H1 (cell line): ENCODE measurements around the gene DENND10. TPM values are rescaled to one million over a fixed set of nuclear protein-coding genes. Genes with fewer than 3 reads are reported as not detected.

Source experiments
- CTCF ChIA-PET: fragments of 300-600 bp; sonication (Branson Sonifier 250); formaldehyde crosslinking; loops from one replicate; lab custom pipeline; 2021; ENCODE audit not compliant: partially characterized antibody; lab: Charles Lee
- POLR2A ChIA-PET: fragments of 300-600 bp; sonication (Branson Sonifier 250); formaldehyde crosslinking; loops from one replicate; lab custom pipeline; 2021; ENCODE audit warnings: inconsistent platforms; ENCODE audit not compliant: partially characterized antibody; lab: Charles Lee
- DNase-seq, 2 experiments: peaks; one replicate each; pipeline versions ENCODE4 v3.0.0 to v3.0.0-alpha.2; 2010 to 2022; ENCODE audit warnings: low spot score in 2 of 2, low read depth in 1 of 2, mixed read lengths in 1 of 2
- FAIRE-seq: peaks from 2 replicates; lab custom pipeline; 2011; peaks lifted over from hg19 to GRCh38; lab: Jason Lieb, UNC
- H2AFZ ChIP-seq: 2 replicates; pipeline ENCODE4 v1.8.1; 2012; ENCODE audit warnings: low read length, inconsistent platforms
- H2AK5ac ChIP-seq: 2 replicates; pipeline ENCODE4 v1.6.1; 2013; ENCODE audit warnings: low read depth, low read length
- H2BK120ac ChIP-seq: replicated peaks from 2 replicates; pipeline ENCODE3; 2013; ENCODE audit warnings: low read depth, low read length, inconsistent platforms
- H2BK12ac ChIP-seq: 2 replicates; pipeline ENCODE4 v1.6.1; 2013; ENCODE audit warnings: low read depth, low read length
- H2BK15ac ChIP-seq: 2 replicates; pipeline ENCODE4 v1.6.1; 2013; ENCODE audit warnings: low read length
- H2BK20ac ChIP-seq: 2 replicates; pipeline ENCODE4 v1.6.1; 2013; ENCODE audit warnings: low read length
- H2BK5ac ChIP-seq: 2 replicates; pipeline ENCODE4 v1.6.1; 2013; ENCODE audit warnings: low read depth, low read length
- H3K14ac ChIP-seq: 2 replicates; pipeline ENCODE4 v1.6.1; 2013; ENCODE audit warnings: inconsistent platforms; ENCODE audit not compliant: insufficient read length
- H3K18ac ChIP-seq: 2 replicates; pipeline ENCODE4 v1.6.1; 2013; ENCODE audit warnings: low read length; ENCODE audit errors: extremely low read depth
- H3K23ac ChIP-seq: 2 replicates; pipeline ENCODE4 v1.6.1; 2013; ENCODE audit warnings: inconsistent platforms; ENCODE audit not compliant: insufficient read length
- H3K23me2 ChIP-seq: 2 replicates; pipeline ENCODE4 v1.6.1; 2013; ENCODE audit warnings: low read depth, low read length
- H3K27ac ChIP-seq: 2 replicates; pipeline ENCODE4 v1.6.1; 2011; ENCODE audit warnings: low read depth, low read length, inconsistent platforms
- H3K27me3 ChIP-seq, 4 experiments: replicated peaks in 1 of 4; 1 replicate in 1 of 4; 2 replicates in 3 of 4; pipeline versions ENCODE4 v1.6.1 to v1.8.1; 2011 to 2013; ENCODE audit warnings: low read length in 3 of 4, mild to moderate bottlenecking in 3 of 4, inconsistent platforms in 2 of 4, mixed read lengths in 2 of 4, moderate library complexity in 1 of 4; ENCODE audit not compliant: control insufficient read depth in 3 of 4, insufficient read depth in 3 of 4; ENCODE audit errors: extremely low read depth in 1 of 4
- H3K36me3 ChIP-seq, 4 experiments: 2 replicates each; pipeline versions ENCODE4 v1.6.1 to v1.8.1; 2011 to 2013; ENCODE audit warnings: mild to moderate bottlenecking in 4 of 4, low read length in 3 of 4, moderate library complexity in 2 of 4, control low read depth in 1 of 4, inconsistent platforms in 1 of 4; ENCODE audit not compliant: insufficient read depth in 4 of 4, control insufficient read depth in 2 of 4
- H3K4ac ChIP-seq: replicated peaks from 2 replicates; pipeline ENCODE3; 2013; ENCODE audit warnings: low read length, low read depth, mixed read lengths, inconsistent platforms; ENCODE audit not compliant: insufficient read length
- H3K4me1 ChIP-seq, 4 experiments: replicated peaks in 1 of 4; 1 replicate in 1 of 4; 2 replicates in 3 of 4; pipeline versions ENCODE4 v1.6.1 to v1.8.1; 2011 to 2013; ENCODE audit warnings: low read length in 3 of 4, inconsistent platforms in 2 of 4, mixed read lengths in 1 of 4; ENCODE audit not compliant: insufficient read depth in 4 of 4, control insufficient read depth in 3 of 4
- H3K4me2 ChIP-seq, 2 experiments: 2 replicates each; pipeline versions ENCODE4 v1.6.1 to v1.8.1; 2011 to 2013; ENCODE audit warnings: low read depth in 2 of 2, low read length in 2 of 2, control low read depth in 1 of 2, inconsistent platforms in 1 of 2, mild to moderate bottlenecking in 1 of 2; ENCODE audit not compliant: insufficient read depth in 1 of 2
- H3K4me3 ChIP-seq, 4 experiments: fragments of 200-600, 300-600 bp in 1 of 4; sonication (generic), shearing (Covaris generic), sonication (Bioruptor Twin) in 1 of 4; 2 replicates each; pipeline versions ENCODE4 v1.5.1 to v1.8.1; 2011 to 2016; ENCODE audit warnings: low read length in 4 of 4, low read depth in 3 of 4, control low read depth in 2 of 4, inconsistent platforms in 2 of 4, mild to moderate bottlenecking in 2 of 4, mixed read lengths in 1 of 4, moderate library complexity in 1 of 4; ENCODE audit not compliant: insufficient read depth in 2 of 4; ENCODE audit errors: extremely low read depth in 1 of 4
- H3K56ac ChIP-seq: replicated peaks from 2 replicates; pipeline ENCODE3; 2013; ENCODE audit warnings: low read depth, mild to moderate bottlenecking, mixed read lengths, low read length, inconsistent platforms; ENCODE audit not compliant: insufficient read length
- H3K79me1 ChIP-seq: 2 replicates; pipeline ENCODE4 v1.6.1; 2013; ENCODE audit warnings: low read depth, low read length, control low read depth
- H3K79me2 ChIP-seq, 2 experiments: 2 replicates each; pipeline versions ENCODE4 v1.6.1 to v1.8.1; 2012 to 2013; ENCODE audit warnings: low read length in 2 of 2, mild to moderate bottlenecking in 2 of 2, inconsistent platforms in 1 of 2; ENCODE audit not compliant: insufficient read depth in 2 of 2, control insufficient read depth in 1 of 2
- H3K9ac ChIP-seq, 4 experiments: replicated peaks in 1 of 4; 1 replicate in 1 of 4; 2 replicates in 3 of 4; pipeline versions ENCODE4 v1.6.1 to v1.8.1; 2011 to 2013; ENCODE audit warnings: low read depth in 3 of 4, low read length in 3 of 4, control low read depth in 2 of 4, mild to moderate bottlenecking in 2 of 4, moderate library complexity in 2 of 4, inconsistent platforms in 1 of 4; ENCODE audit errors: extremely low read depth in 1 of 4
- H3K9me3 ChIP-seq, 2 experiments: 2 replicates each; pipeline versions ENCODE4 v1.6.1 to v1.8.1; 2012 to 2013; ENCODE audit warnings: mild to moderate bottlenecking in 2 of 2, moderate library complexity in 2 of 2, control low read depth in 1 of 2, inconsistent platforms in 1 of 2, low read depth in 1 of 2, low read length in 1 of 2, mixed read lengths in 1 of 2; ENCODE audit not compliant: insufficient read depth in 2 of 2
- H4K20me1 ChIP-seq, 2 experiments: replicated peaks in 1 of 2; 2 replicates each; pipeline versions ENCODE3 to v1.8.1; 2011 to 2013; ENCODE audit warnings: inconsistent platforms in 2 of 2, low read length in 2 of 2, mild to moderate bottlenecking in 1 of 2; ENCODE audit not compliant: insufficient read depth in 2 of 2, control insufficient read depth in 1 of 2
- H4K5ac ChIP-seq: 2 replicates; pipeline ENCODE4 v1.6.1; 2013; ENCODE audit warnings: low read length, low read depth, mixed read lengths, inconsistent platforms; ENCODE audit not compliant: insufficient read length
- H4K8ac ChIP-seq: 2 replicates; pipeline ENCODE4 v1.8.0; 2013; ENCODE audit warnings: mild to moderate bottlenecking, moderate library complexity, low read length, inconsistent platforms; ENCODE audit not compliant: insufficient read depth; ENCODE audit errors: extremely low read depth
- H4K91ac ChIP-seq: replicated peaks from 2 replicates; pipeline ENCODE3; 2013; ENCODE audit warnings: low read length, mixed read lengths, inconsistent platforms; ENCODE audit not compliant: insufficient read length
- BACH1 ChIP-seq: IDR thresholded peaks from 2 replicates; pipeline ENCODE4 v1.6.1; 2012; ENCODE audit warnings: low read length, improper control_type of control experiment
- CHD2 ChIP-seq: IDR thresholded peaks from 2 replicates; pipeline ENCODE4 v1.6.1; 2012; ENCODE audit warnings: low read length, improper control_type of control experiment
- POLR2A ChIP-seq, 2 experiments: IDR thresholded peaks; 1 replicate in 1 of 2; 2 replicates in 1 of 2; pipeline ENCODE4 v1.6.1; 2011; ENCODE audit warnings: low read depth in 2 of 2, low read length in 2 of 2, mild to moderate bottlenecking in 2 of 2; ENCODE audit errors: control extremely low read depth in 1 of 2
- RFX5 ChIP-seq: IDR thresholded peaks from 2 replicates; pipeline ENCODE4 v1.6.1; 2011; ENCODE audit warnings: low read depth, low read length, improper control_type of control experiment, borderline replicate concordance
- TBP ChIP-seq: IDR thresholded peaks from 2 replicates; pipeline ENCODE4 v1.6.1; 2011; ENCODE audit warnings: low read depth, low read length, improper control_type of control experiment
- USF2 ChIP-seq: IDR thresholded peaks from 2 replicates; pipeline ENCODE4 v1.6.1; 2011; ENCODE audit warnings: low read length, improper control_type of control experiment
- WGBS, 2 experiments: shearing (Covaris generic) in 1 of 2; methylation state at CpG; one replicate each; pipeline versions ENCODE4 v1.1.6 to v1.1.7; 2013 to 2015; ENCODE audit warnings: low lambda C conversion rate in 2 of 2, mixed read lengths in 2 of 2, inconsistent platforms in 1 of 2, low coverage in 1 of 2, missing lambda C conversion rate in 1 of 2; ENCODE audit not compliant: insufficient replicate concordance in 2 of 2, insufficient coverage in 1 of 2, insufficient read length in 1 of 2; ENCODE audit errors: extremely low coverage in 1 of 2, missing lambda C conversion rate in 1 of 2; 5-methylcytosine and 5-hydroxymethylcytosine counted together
- polyA plus RNA-seq, 7 experiments: library from polyadenylated mRNA; depleted of rRNA in 3 of 7; stranded (reverse) in 5 of 7; unstranded in 2 of 7; fragments of >200 nt in 5 of 7; fragments of 200-250 nt in 2 of 7; gene quantifications; 1 replicate in 5 of 7; 2 replicates in 1 of 7; 4 replicates in 1 of 7; pipeline versions ENCODE4 v1.2.1 to v1.2.3, GENCODE V29; 2011 to 2013; ENCODE audit warnings: missing spikeins in 2 of 7, mixed read lengths in 2 of 7
- total RNA-seq: library from RNA; stranded (reverse); fragmentation: NEBNext Ultra II Directional; extraction: Animal tissue kit (Norgen Biotek cat#: 25700); gene quantifications from 2 replicates; pipeline ENCODE4 v1.2.1, GENCODE V29; 2021

DENND10 gene
- total and polyA plus RNA-seq, 2 of the 8 experiments (the other 6 are each of a cell fraction or from before 2014, with no cell fraction given), result 49.3 to 64.4 TPM

- Histone ChIP-seq H3K27me3 (no peaks in the 10 kb centered on the region), H2AK5ac (no peak overlapping the region), H3K23me2 (no peaks in the 10 kb centered on the region), H3K36me3 (peaks cover 23 to 61% (median 43%) of the 10 kb centered on the region in 4 experiments), H3K4me3 (no peak overlapping the region), H2BK5ac (no peak overlapping the region), H3K9me3 (no peaks in the 10 kb centered on the region), H3K14ac (no peak overlapping the region), H3K56ac (no peak overlapping the region), H3K27ac (no peak overlapping the region), H3K4ac (no peak overlapping the region), H2BK120ac (no peak overlapping the region), H2BK12ac (no peak overlapping the region), H3K18ac (no peak overlapping the region), H3K4me2 (no peak overlapping the region), H4K20me1 (peaks cover 16 to 17% of the 10 kb centered on the region in 2 experiments), H4K8ac (no peak overlapping the region), H3K23ac (no peak overlapping the region), H3K9ac (no peak overlapping the region), H3K79me2 (peaks cover 44 to 99% of the 10 kb centered on the region in 2 experiments), H3K4me1 (no peaks in the 10 kb centered on the region; a peak in 1 of 7 replicates), H2BK20ac (no peak overlapping the region), H3K79me1 (0 out of 2 replicates have a peak, but pooled peaks cover 2% of the 10 kb centered on the region), H2BK15ac (no peak overlapping the region), H2AFZ (no peak overlapping the region), H4K5ac (no peak overlapping the region), H4K91ac (no peak overlapping the region)
- CTCF ChIA-PET, result interaction anchor here (0.7 kb wide), 1 partner anchor 36 kb away, joined by 8 read pairs; no protein-coding TSS in a partner anchor
- no peak for DNase-seq
- no peak for TF ChIP-seq CHD2
- no peak for TF ChIP-seq POLR2A (IDR thresholded peaks at IDR 0.05; ENCODE audit: control extremely low read depth in 1 of 2, low read depth in 2 of 2, low read length in 2 of 2)
- TF ChIP-seq RFX5, result no peak
- TF ChIP-seq TBP, result no peak
- no peak for TF ChIP-seq BACH1
- no peak for TF ChIP-seq USF2
- POLR2A ChIA-PET, result interaction anchor here (0.5 to 1.7 kb wide), 4 partner anchors 9 to 91 kb away, joined by 3 to 4 read pairs (median 3); no protein-coding TSS in a partner anchor
- FAIRE-seq, result no peak
- 92% methylated on average over 6 of the region's 6 CpGs; no CpG with 5 or more reads in 1 of the 2 experiments for WGBS, 2 experiments
These were observed 30.3 kb upstream of the DENND10 start for GRCh38 chr10:119073584-119073983.
